ENCODE results near the gene USP20. TPM values are rescaled to one million over a fixed set of nuclear protein-coding genes. Genes with fewer than 3 reads are reported as not detected.
A peak's percentile ranks its signal among the peaks of the same experiment; 100 is the strongest.

Gene USP20
- total RNA-seq, 6 experiments from 2014 or later, result 24.1 to 35.4 (median 26.2) TPM

- Mint-ChIP-seq H3K9me3 (no peaks in the 10 kb centered on the region), H3K4me3 (no peak overlapping the region), H3K27me3 (ENCODE audit: insufficient read depth) (no peaks in the 10 kb centered on the region), H3K4me1 (ENCODE audit: low read depth) (peaks cover 31% of the 10 kb centered on the region), H3K27ac (no peak overlapping the region), H3K36me3 (ENCODE audit: low read depth) (peaks cover 38% of the 10 kb centered on the region)
- no peak for TF ChIP-seq CTCF (IDR thresholded peaks at IDR 0.05)
- no peak for DNase-seq
Observed at GRCh38 chr9:129902740-129903134, 67.5 kb downstream of the USP20 start.

- no peak overlapping the region for H3K27ac Mint-ChIP-seq
Observed at GRCh38 chr9:129904734-129905133, 69.5 kb downstream of the USP20 start.

GRCh38 chr9:129906298-129906697 is 71.0 kb downstream of the USP20 start:
- no peak for DNase-seq
- Mint-ChIP-seq H3K4me1 (ENCODE audit: low read depth) (peaks cover 50% of the 10 kb centered on the region), H3K9me3 (no peaks in the 10 kb centered on the region), H3K4me3 (no peak overlapping the region), H3K36me3 (ENCODE audit: low read depth) (peaks cover 45% of the 10 kb centered on the region), H3K27me3 (ENCODE audit: insufficient read depth) (peaks cover 2% of the 10 kb centered on the region; the same call in 1 of the 2 replicates), H3K27ac (no peak overlapping the region)
- TF ChIP-seq CTCF (IDR thresholded peaks at IDR 0.05), result no peak

More at GRCh38 chr9:129904734-129905133, 69.5 kb downstream of the USP20 start:
- no peak for TF ChIP-seq CTCF (IDR thresholded peaks at IDR 0.05)
- DNase-seq, result no peak
- H3K4me3 Mint-ChIP-seq, result no peak overlapping the region
- H3K27me3 Mint-ChIP-seq (ENCODE audit: insufficient read depth), result peaks cover 2% of the 10 kb centered on the region; the same call in 1 of the 2 replicates
- H3K36me3 Mint-ChIP-seq (ENCODE audit: low read depth), result peaks cover 42% of the 10 kb centered on the region
- no peaks in the 10 kb centered on the region for H3K9me3 Mint-ChIP-seq
- peaks cover 34% of the 10 kb centered on the region for H3K4me1 Mint-ChIP-seq (ENCODE audit: low read depth)

- Mint-ChIP-seq H3K27me3 (ENCODE audit: insufficient read depth) (peaks cover 2% of the 10 kb centered on the region; the same call in 1 of the 2 replicates), H3K9me3 (no peaks in the 10 kb centered on the region), H3K4me3 (no peak overlapping the region), H3K4me1 (ENCODE audit: low read depth) (peaks cover 50% of the 10 kb centered on the region), H3K36me3 (ENCODE audit: low read depth) (peaks cover 45% of the 10 kb centered on the region), H3K27ac (peak overlapping the region; percentile 53; the same call in 1 of the 2 replicates)
- TF ChIP-seq CTCF (IDR thresholded peaks at IDR 0.05), result no peak
- no peak for DNase-seq
Observed at GRCh38 chr9:129907201-129907600, 71.9 kb downstream of the USP20 start.

GRCh38 chr9:129908906-129909305 is 73.6 kb downstream of the USP20 start:
- DNase-seq, result no peak
- H3K36me3 Mint-ChIP-seq (ENCODE audit: low read depth), result peaks cover 44% of the 10 kb centered on the region
- H3K9me3 Mint-ChIP-seq, result no peaks in the 10 kb centered on the region
- H3K4me3 Mint-ChIP-seq, result no peak overlapping the region
- H3K27me3 Mint-ChIP-seq (ENCODE audit: insufficient read depth), result peaks cover 2% of the 10 kb centered on the region; the same call in 1 of the 2 replicates
- no peak for TF ChIP-seq CTCF (IDR thresholded peaks at IDR 0.05)
- H3K4me1 Mint-ChIP-seq (ENCODE audit: low read depth), result peaks cover 50% of the 10 kb centered on the region
- no peak overlapping the region for H3K27ac Mint-ChIP-seq

GRCh38 chr9:129909851-129910250 is 74.6 kb downstream of the USP20 start:
- Mint-ChIP-seq H3K4me1 (ENCODE audit: low read depth) (peaks cover 42% of the 10 kb centered on the region), H3K9me3 (no peaks in the 10 kb centered on the region), H3K4me3 (no peak overlapping the region), H3K36me3 (ENCODE audit: low read depth) (peaks cover 35% of the 10 kb centered on the region), H3K27me3 (ENCODE audit: insufficient read depth) (peaks cover 2% of the 10 kb centered on the region; the same call in 1 of the 2 replicates), H3K27ac (peak overlapping the region; percentile 70; the same call in 1 of the 2 replicates)
- DNase-seq, result no peak
- no peak for TF ChIP-seq CTCF (IDR thresholded peaks at IDR 0.05)

All from HFFc6 (cell line).